NCI-H1092 treated with DMSO at 0.1 percent for 48 hours (cell line): ENCODE results near the gene INSM2.

Source experiments
- DNase-seq: peaks from one replicate; lab custom pipeline; 2025; lab: John Stamatoyannopoulos, UW

INSM2 gene

GRCh38 chr14:35533357-35534207 lies at the start of gene INSM2:
Gene INSM2, plus strand, starts transcription at chr14:35534164. Its CDS starts 89 bp downstream, at chr14:35534253.
- peak; percentile 85 for DNase-seq

GRCh38 chr14:35492569-35493014 lies 41.4 kb upstream of the INSM2 start:
- no peak for DNase-seq

- no peak for DNase-seq
Observed at GRCh38 chr14:35495278-35495677, 38.7 kb upstream of the INSM2 start.

GRCh38 chr14:35499180-35499579 lies 34.8 kb upstream of the INSM2 start:
- DNase-seq, result no peak

- DNase-seq, result no peak
Observed at GRCh38 chr14:35503646-35504045, 30.3 kb upstream of the INSM2 start.

- DNase-seq, result no peak
Observed at GRCh38 chr14:35504260-35504659, 29.7 kb upstream of the INSM2 start.

- no peak for DNase-seq
Observed at GRCh38 chr14:35506461-35506860, 27.5 kb upstream of the INSM2 start.

- no peak for DNase-seq
Observed at GRCh38 chr14:35506927-35507326, 27.0 kb upstream of the INSM2 start.

- DNase-seq, result no peak
Observed at GRCh38 chr14:35509846-35510245, 24.1 kb upstream of the INSM2 start.

- DNase-seq, result no peak
Observed at GRCh38 chr14:35512765-35513164, 21.2 kb upstream of the INSM2 start.

- DNase-seq, result no peak
Observed at GRCh38 chr14:35515916-35516315, 18.0 kb upstream of the INSM2 start.

- no peak for DNase-seq
Observed at GRCh38 chr14:35519986-35520385, 14.0 kb upstream of the INSM2 start.

- no peak for DNase-seq
Observed at GRCh38 chr14:35525695-35526094, 8.3 kb upstream of the INSM2 start.

GRCh38 chr14:35526962-35527361 lies 7.0 kb upstream of the INSM2 start:
- no peak for DNase-seq

GRCh38 chr14:35531960-35532747 lies 1.8 kb upstream of the INSM2 start:
- DNase-seq, result no peak

- no peak for DNase-seq
Observed at GRCh38 chr14:35532783-35533356, 1.1 kb upstream of the INSM2 start.

GRCh38 chr14:35534208-35534872 lies 376 bp downstream of the INSM2 start:
- DNase-seq, result peak; percentile 29

GRCh38 chr14:35534873-35535482 lies 1.0 kb downstream of the INSM2 start:
- DNase-seq, result peak; percentile 21

- no peak for DNase-seq
Observed at GRCh38 chr14:35535483-35536112, 1.6 kb downstream of the INSM2 start.

- no peak for DNase-seq
Observed at GRCh38 chr14:35539969-35540368, 6.0 kb downstream of the INSM2 start.

GRCh38 chr14:35543006-35543405 lies 9.0 kb downstream of the INSM2 start:
- no peak for DNase-seq
